Activated CD4-positive, alpha-beta memory T cell treated with anti-CD3 and anti-CD28 coated beads, Interleukin-2, amount 10 ng/mL, durations not matched to agents 7 days and 5 days (primary cell): Measurements from ENCODE around the gene RMND5A. TPM values are rescaled to one million over a fixed set of nuclear protein-coding genes. Genes with fewer than 3 reads are reported as not detected.

Experiments
- CTCF ChIA-PET: fragments of 350-600 bp; sonication (Branson Sonifier 250); formaldehyde crosslinking; loops from one replicate; lab custom pipeline; 2021; ENCODE audit warnings: antibody characterized with exemption, inconsistent platforms; lab: Charles Lee
- POLR2A ChIA-PET: fragments of 350-600 bp; sonication (Branson Sonifier 250); formaldehyde crosslinking; loops from one replicate; lab custom pipeline; 2021; ENCODE audit warnings: antibody characterized with exemption; lab: Charles Lee
- DNase-seq: peaks from one replicate; pipeline ENCODE4 v3.0.0-alpha.2; 2020
- H3K27ac Mint-ChIP-seq: one replicate; pipeline ENCODE4 v1.8.0; 2021; ENCODE audit warnings: mild to moderate bottlenecking, mixed read lengths
- H3K27me3 Mint-ChIP-seq: one replicate; pipeline ENCODE4 v1.8.0; 2021; ENCODE audit warnings: mixed read lengths
- H3K36me3 Mint-ChIP-seq: one replicate; pipeline ENCODE4 v1.8.0; 2021; ENCODE audit warnings: low read depth, mixed read lengths
- H3K4me1 Mint-ChIP-seq: one replicate; pipeline ENCODE4 v1.8.0; 2021; ENCODE audit warnings: mixed read lengths
- H3K4me3 Mint-ChIP-seq: one replicate; pipeline ENCODE4 v1.8.0; 2021; ENCODE audit warnings: mild to moderate bottlenecking, mixed read lengths
- H3K9me3 Mint-ChIP-seq: one replicate; pipeline ENCODE4 v1.8.0; 2021; ENCODE audit warnings: mixed read lengths
- total RNA-seq, 2 experiments: library from RNA; stranded (reverse); gene quantifications; one replicate each; pipeline ENCODE4 v1.2.3, GENCODE V29; 2021

Gene RMND5A
- total RNA-seq, 2 experiments from 2014 or later, result 27.5 to 29.6 TPM

GRCh38 chr2:86758405-86758804, 38.3 kb downstream of the RMND5A start:
- Mint-ChIP-seq H3K36me3 (peaks cover 30% of the 10 kb centered on the region), H3K27ac (no peak overlapping the region), H3K4me3 (no peak overlapping the region), H3K27me3 (no peaks in the 10 kb centered on the region), H3K4me1 (peaks cover 4% of the 10 kb centered on the region), H3K9me3 (no peaks in the 10 kb centered on the region)
- ChIA-PET CTCF (no interaction called here), POLR2A (interaction anchor here (1.2 kb wide), 1 partner anchor 317 kb away, joined by 3 read pairs; the partner anchor contains the start of gene KDM3A)
- DNase-seq, result no peak

DNA sequence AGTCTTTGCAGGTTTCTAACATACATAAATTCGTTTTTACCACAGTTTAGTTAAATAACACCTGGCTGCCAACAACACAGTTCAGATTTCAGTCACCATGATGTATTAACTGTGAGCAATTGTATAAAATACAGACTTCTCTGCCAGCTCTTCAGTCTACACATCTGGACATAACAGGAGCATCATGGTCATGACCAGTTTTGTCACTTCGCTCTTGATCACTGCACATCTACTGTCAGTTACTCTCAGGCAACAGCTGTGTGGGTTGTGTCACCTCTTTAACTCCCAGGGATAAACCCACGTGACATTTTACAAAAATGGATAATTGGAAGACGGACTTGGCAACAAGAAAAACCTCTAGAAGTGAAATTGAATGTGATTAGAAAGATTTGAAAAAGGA, 40.3 kb downstream of the RMND5A start:
- ChIA-PET CTCF (no interaction called here), POLR2A (interaction anchor here (1.2 kb wide), 1 partner anchor 12 kb away, joined by 3 read pairs; no protein-coding TSS in a partner anchor)
- H3K27ac Mint-ChIP-seq, result peak overlapping the region; percentile 7
- H3K36me3 Mint-ChIP-seq, result peaks cover 30% of the 10 kb centered on the region
- no peak overlapping the region for H3K4me3 Mint-ChIP-seq
- peaks cover 10% of the 10 kb centered on the region for H3K4me1 Mint-ChIP-seq
- H3K9me3 Mint-ChIP-seq, result no peaks in the 10 kb centered on the region
- no peak for DNase-seq
- H3K27me3 Mint-ChIP-seq, result no peaks in the 10 kb centered on the region

- H3K4me1 Mint-ChIP-seq, result peaks cover 9% of the 10 kb centered on the region
- POLR2A ChIA-PET, result no interaction called here
- peaks cover 15% of the 10 kb centered on the region for H3K36me3 Mint-ChIP-seq
Measured at GRCh38 chr2:86764661-86765309, 44.7 kb downstream of the RMND5A start.

GRCh38 chr2:86765310-86765695, 45.2 kb downstream of the RMND5A start:
- DNase-seq, result no peak
- Mint-ChIP-seq H3K9me3 (no peaks in the 10 kb centered on the region), H3K36me3 (peaks cover 19% of the 10 kb centered on the region), H3K27me3 (no peaks in the 10 kb centered on the region), H3K4me3 (no peak overlapping the region), H3K27ac (no peak overlapping the region), H3K4me1 (peaks cover 9% of the 10 kb centered on the region)
- ChIA-PET CTCF (interaction anchor here (1.6 to 3.0 kb wide), 3 partner anchors 12 to 47 kb away, joined by 3 to 18 read pairs (median 11); no protein-coding TSS in a partner anchor), POLR2A (no interaction called here)

More at GRCh38 chr2:86764661-86765309, 44.7 kb downstream of the RMND5A start:
- H3K4me3 Mint-ChIP-seq, result no peak overlapping the region
- CTCF ChIA-PET, result interaction anchor here (1.1 to 3.0 kb wide), 5 partner anchors 8 to 48 kb away, joined by 3 to 18 read pairs (median 3); no protein-coding TSS in a partner anchor
- H3K27ac Mint-ChIP-seq, result no peak overlapping the region
- H3K9me3 Mint-ChIP-seq, result no peaks in the 10 kb centered on the region
- no peak for DNase-seq
- no peaks in the 10 kb centered on the region for H3K27me3 Mint-ChIP-seq

DNA sequence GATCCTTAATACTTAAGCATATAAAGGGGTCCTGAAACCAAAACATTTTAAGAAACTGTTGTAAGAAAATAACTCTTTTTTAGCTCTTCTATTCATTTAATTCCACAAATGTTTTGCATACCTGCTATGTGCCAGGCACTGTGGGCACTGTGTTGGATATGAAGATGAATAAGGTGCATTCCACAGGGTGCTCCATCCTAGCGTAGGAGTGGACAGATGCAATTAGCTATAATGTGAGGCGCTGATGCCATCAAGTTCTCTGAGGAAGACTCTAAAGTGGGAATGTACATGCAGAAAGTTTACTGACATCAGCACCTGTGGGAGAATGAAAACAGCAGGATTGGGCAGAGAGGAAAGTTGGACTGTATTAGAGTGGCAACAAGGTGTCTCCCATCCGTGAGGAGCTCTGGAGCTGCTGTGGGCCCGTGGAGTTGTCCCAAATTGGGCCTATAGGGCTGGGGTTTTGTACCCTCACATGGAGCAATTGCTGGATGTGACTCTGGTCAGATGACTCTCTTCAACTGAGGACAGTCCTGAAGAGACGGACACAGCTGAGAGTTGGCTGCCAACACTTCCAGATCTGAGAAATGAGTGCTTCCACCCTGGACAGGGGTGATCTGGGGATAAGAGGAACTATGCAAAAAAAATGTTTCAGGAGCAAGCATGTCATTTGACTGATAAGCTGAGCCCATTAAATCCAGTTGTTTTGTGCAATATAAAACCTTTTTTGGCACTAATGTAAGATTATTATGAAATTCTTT, 48.3 kb downstream of the RMND5A start:
- H3K4me3 Mint-ChIP-seq, result no peak overlapping the region
- no peak for DNase-seq
- peaks cover 6% of the 10 kb centered on the region for H3K4me1 Mint-ChIP-seq
- POLR2A ChIA-PET, result no interaction called here
- no peaks in the 10 kb centered on the region for H3K27me3 Mint-ChIP-seq
- H3K36me3 Mint-ChIP-seq, result peaks cover 38% of the 10 kb centered on the region
- H3K9me3 Mint-ChIP-seq, result no peaks in the 10 kb centered on the region
- CTCF ChIA-PET, result no interaction called here
- no peak overlapping the region for H3K27ac Mint-ChIP-seq

- H3K27ac Mint-ChIP-seq, result no peak overlapping the region
Measured at GRCh38 chr2:86769838-86770237, 49.7 kb downstream of the RMND5A start.

DNA sequence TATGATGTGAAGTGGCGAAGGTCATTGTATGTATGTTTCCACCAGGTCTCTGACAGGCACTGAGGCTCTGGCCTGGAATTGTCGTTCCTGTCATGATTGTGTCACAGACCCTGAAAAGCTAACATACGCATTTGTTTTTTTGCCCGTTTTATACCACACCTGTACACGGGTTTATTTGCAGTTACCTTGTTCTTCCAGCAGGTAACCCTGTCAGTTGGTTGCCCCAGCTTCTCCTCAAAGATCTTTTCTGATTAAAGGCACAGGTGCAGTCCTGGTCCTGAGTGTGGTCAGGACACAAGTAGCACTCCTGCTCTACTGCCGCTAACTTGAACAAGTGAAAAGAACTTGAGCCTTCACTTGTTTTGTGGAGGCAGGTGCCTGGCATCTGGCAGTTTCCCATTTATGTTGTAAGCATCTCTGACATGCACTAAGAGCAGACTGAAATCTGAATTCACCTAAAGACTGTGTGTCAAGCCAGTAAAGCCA, 50.8 kb downstream of the RMND5A start:
- CTCF ChIA-PET, result interaction anchor here (1.2 to 1.3 kb wide), 2 partner anchors 16 to 38 kb away, joined by 3 to 4 read pairs; no protein-coding TSS in a partner anchor
- no peak overlapping the region for H3K4me3 Mint-ChIP-seq
- no peaks in the 10 kb centered on the region for H3K27me3 Mint-ChIP-seq
- DNase-seq, result no peak
- no peaks in the 10 kb centered on the region for H3K4me1 Mint-ChIP-seq
- H3K27ac Mint-ChIP-seq, result no peak overlapping the region
- H3K9me3 Mint-ChIP-seq, result no peaks in the 10 kb centered on the region
- H3K36me3 Mint-ChIP-seq, result peaks cover 40% of the 10 kb centered on the region
- POLR2A ChIA-PET, result no interaction called here

More at GRCh38 chr2:86769838-86770237, 49.7 kb downstream of the RMND5A start:
- H3K36me3 Mint-ChIP-seq, result peaks cover 42% of the 10 kb centered on the region
- DNase-seq, result no peak
- no peaks in the 10 kb centered on the region for H3K9me3 Mint-ChIP-seq
- H3K4me3 Mint-ChIP-seq, result no peak overlapping the region
- peaks cover under 1% of the 10 kb centered on the region for H3K4me1 Mint-ChIP-seq
- H3K27me3 Mint-ChIP-seq, result no peaks in the 10 kb centered on the region
- ChIA-PET CTCF (no interaction called here), POLR2A (no interaction called here)

GRCh38 chr2:86772611-86773010, 52.5 kb downstream of the RMND5A start:
- H3K9me3 Mint-ChIP-seq, result no peaks in the 10 kb centered on the region
- CTCF ChIA-PET, result no interaction called here
- H3K27me3 Mint-ChIP-seq, result no peaks in the 10 kb centered on the region
- no peaks in the 10 kb centered on the region for H3K4me1 Mint-ChIP-seq
- POLR2A ChIA-PET, result no interaction called here
- no peak for DNase-seq
- H3K36me3 Mint-ChIP-seq, result peaks cover 44% of the 10 kb centered on the region
- H3K27ac Mint-ChIP-seq, result no peak overlapping the region
- H3K4me3 Mint-ChIP-seq, result no peak overlapping the region

GRCh38 chr2:86774862-86775261, 54.8 kb downstream of the RMND5A start:
- POLR2A ChIA-PET, result no interaction called here

GRCh38 chr2:86775338-86775737, 55.2 kb downstream of the RMND5A start:
- no peaks in the 10 kb centered on the region for H3K9me3 Mint-ChIP-seq
- ChIA-PET POLR2A (no interaction called here), CTCF (no interaction called here)
- H3K36me3 Mint-ChIP-seq, result peaks cover 35% of the 10 kb centered on the region
- DNase-seq, result no peak
- H3K27ac Mint-ChIP-seq, result no peak overlapping the region
- H3K4me3 Mint-ChIP-seq, result no peak overlapping the region
- no peaks in the 10 kb centered on the region for H3K27me3 Mint-ChIP-seq
- no peaks in the 10 kb centered on the region for H3K4me1 Mint-ChIP-seq

More at GRCh38 chr2:86774862-86775261, 54.8 kb downstream of the RMND5A start:
- no peak overlapping the region for H3K27ac Mint-ChIP-seq
- DNase-seq, result no peak
- CTCF ChIA-PET, result no interaction called here
- H3K9me3 Mint-ChIP-seq, result no peaks in the 10 kb centered on the region
- H3K27me3 Mint-ChIP-seq, result no peaks in the 10 kb centered on the region
- no peak overlapping the region for H3K4me3 Mint-ChIP-seq
- no peaks in the 10 kb centered on the region for H3K4me1 Mint-ChIP-seq
- H3K36me3 Mint-ChIP-seq, result peaks cover 39% of the 10 kb centered on the region

DNA sequence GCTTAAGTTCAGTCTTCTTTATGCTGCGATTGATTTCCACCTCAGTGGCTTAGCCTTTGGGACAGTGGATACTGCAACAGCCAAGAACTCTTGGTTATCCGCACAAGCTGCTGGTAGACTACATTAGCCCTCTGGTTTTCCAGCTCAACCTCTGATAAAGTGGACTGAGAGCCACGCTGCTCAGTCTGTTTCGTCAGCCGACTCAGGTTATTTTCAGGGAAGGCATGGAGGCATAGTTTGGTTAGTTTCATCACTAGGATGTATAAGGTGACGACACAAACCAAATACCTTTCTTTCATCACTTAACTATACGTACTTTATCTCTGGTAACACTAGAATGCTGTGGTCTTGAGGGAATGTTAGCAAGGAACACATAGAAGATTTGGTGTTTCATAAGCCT, 56.4 kb downstream of the RMND5A start:
- Mint-ChIP-seq H3K27me3 (no peaks in the 10 kb centered on the region), H3K4me1 (no peaks in the 10 kb centered on the region), H3K4me3 (no peak overlapping the region), H3K9me3 (no peaks in the 10 kb centered on the region), H3K36me3 (peaks cover 24% of the 10 kb centered on the region), H3K27ac (no peak overlapping the region)
- POLR2A ChIA-PET, result no interaction called here
- no peak for DNase-seq
- CTCF ChIA-PET, result interaction anchor here (0.6 kb wide), 1 partner anchor 622 kb away, joined by 3 read pairs; no protein-coding TSS in a partner anchor

DNA sequence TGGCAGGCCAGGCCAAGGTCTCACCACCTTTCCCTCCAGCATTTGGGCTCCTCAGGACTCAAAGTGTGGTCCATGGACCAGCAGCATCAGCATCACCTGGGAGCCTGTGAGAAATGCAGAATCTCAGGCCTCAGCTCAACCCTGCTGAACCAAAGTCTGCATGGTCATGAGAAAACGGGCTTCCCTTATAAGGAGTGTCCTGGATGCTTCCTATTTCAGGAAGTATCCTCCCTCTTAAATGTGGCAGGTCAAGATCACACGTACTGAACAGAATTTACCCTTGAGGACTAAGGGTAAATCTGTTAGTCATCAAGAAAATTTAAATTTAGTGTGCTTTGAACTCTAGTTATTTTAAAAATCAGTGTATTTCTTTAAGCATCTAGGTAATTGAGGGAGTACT, 58.9 kb downstream of the RMND5A start:
- Mint-ChIP-seq H3K36me3 (peaks cover 11% of the 10 kb centered on the region), H3K9me3 (no peaks in the 10 kb centered on the region), H3K27ac (no peak overlapping the region), H3K27me3 (no peaks in the 10 kb centered on the region), H3K4me1 (peaks cover 2% of the 10 kb centered on the region), H3K4me3 (no peak overlapping the region)
- DNase-seq, result no peak
- ChIA-PET POLR2A (no interaction called here), CTCF (no interaction called here)

DNA sequence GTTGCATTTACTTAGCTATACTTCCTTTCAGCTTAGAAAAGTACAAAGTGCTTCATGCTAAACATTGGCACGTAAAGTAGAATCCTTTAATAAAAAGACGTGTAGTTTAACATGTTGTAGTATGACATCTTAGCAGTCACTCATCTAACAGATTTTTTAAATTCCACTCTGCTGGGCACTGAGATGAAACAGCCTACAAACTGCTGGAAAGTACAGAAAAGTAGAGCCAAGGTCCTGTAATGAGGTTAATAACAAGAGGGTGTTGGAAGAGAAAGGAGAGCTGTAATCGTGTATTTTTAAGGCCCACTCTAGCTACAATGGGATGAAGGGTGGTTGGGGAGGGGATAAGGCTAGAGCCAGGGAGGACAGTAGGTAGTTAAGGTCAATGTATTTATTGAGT, 59.9 kb downstream of the RMND5A start:
- ChIA-PET CTCF (no interaction called here), POLR2A (interaction anchor here (0.6 kb wide), 1 partner anchor 8 kb away, joined by 3 read pairs; no protein-coding TSS in a partner anchor)
- H3K9me3 Mint-ChIP-seq, result no peaks in the 10 kb centered on the region
- no peaks in the 10 kb centered on the region for H3K27me3 Mint-ChIP-seq
- DNase-seq, result no peak
- no peak overlapping the region for H3K27ac Mint-ChIP-seq
- peaks cover 6% of the 10 kb centered on the region for H3K4me1 Mint-ChIP-seq
- no peak overlapping the region for H3K4me3 Mint-ChIP-seq
- peaks cover 4% of the 10 kb centered on the region for H3K36me3 Mint-ChIP-seq
